HL-60 (cell line): ENCODE measurements around the gene RCC1.

Source experiments
- POLR2AphosphoS5 ChIP-seq: IDR thresholded peaks from 2 replicates; pipeline ENCODE4 v1.6.1; 2012; ENCODE audit warnings: low read depth
- TF ChIP-seq, protein P1 (sequence below): IDR thresholded peaks from 2 replicates; pipeline ENCODE4 v1.6.1; 2012; ENCODE audit warnings: low read depth; ENCODE audit not compliant: insufficient replicate concordance
- TF ChIP-seq, protein P2 (sequence below): IDR thresholded peaks from one replicate; pipeline ENCODE4 v1.5.1; 2011; ENCODE audit warnings: low read length, control low read depth, inconsistent platforms; ENCODE audit not compliant: insufficient read depth

DNA sequence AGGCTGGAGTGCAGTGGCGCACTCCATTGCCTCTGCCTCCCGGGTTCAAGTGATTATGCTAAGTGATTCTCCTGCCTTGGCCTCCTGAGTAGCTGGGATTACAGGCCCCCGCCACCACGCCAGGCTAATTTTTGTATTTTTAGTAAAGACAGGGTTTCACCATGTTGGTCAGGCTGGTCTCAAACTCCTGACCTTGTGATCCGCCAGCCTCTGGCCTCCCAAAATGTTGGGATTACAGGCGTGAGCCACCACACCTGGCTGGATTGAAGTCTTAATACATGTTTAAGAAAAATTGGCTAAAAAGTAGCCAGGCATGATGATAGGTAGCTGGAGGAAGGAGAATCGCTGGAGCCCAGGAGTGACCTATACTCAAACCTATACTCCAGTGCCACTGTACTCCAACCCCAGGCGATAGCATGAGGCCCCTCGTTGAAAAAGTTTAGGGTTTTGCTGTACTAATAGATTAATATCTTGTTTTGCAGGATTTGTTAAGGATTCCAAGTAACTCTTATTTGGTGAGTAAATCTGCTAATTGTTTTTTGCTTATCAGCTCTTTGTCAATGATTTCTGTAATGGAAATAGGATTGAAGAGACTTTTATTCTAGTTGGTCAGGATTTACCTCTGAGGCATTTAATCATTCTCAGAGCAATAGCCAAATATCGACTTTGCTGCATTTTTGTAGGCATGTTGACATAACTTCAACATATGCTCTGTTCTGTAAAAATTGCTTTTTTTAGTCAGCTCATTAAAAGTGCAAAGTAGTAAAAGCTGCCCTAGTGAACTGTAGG, 2.0 kb downstream of the RCC1 start:
- TF ChIP-seq, protein P1, sequence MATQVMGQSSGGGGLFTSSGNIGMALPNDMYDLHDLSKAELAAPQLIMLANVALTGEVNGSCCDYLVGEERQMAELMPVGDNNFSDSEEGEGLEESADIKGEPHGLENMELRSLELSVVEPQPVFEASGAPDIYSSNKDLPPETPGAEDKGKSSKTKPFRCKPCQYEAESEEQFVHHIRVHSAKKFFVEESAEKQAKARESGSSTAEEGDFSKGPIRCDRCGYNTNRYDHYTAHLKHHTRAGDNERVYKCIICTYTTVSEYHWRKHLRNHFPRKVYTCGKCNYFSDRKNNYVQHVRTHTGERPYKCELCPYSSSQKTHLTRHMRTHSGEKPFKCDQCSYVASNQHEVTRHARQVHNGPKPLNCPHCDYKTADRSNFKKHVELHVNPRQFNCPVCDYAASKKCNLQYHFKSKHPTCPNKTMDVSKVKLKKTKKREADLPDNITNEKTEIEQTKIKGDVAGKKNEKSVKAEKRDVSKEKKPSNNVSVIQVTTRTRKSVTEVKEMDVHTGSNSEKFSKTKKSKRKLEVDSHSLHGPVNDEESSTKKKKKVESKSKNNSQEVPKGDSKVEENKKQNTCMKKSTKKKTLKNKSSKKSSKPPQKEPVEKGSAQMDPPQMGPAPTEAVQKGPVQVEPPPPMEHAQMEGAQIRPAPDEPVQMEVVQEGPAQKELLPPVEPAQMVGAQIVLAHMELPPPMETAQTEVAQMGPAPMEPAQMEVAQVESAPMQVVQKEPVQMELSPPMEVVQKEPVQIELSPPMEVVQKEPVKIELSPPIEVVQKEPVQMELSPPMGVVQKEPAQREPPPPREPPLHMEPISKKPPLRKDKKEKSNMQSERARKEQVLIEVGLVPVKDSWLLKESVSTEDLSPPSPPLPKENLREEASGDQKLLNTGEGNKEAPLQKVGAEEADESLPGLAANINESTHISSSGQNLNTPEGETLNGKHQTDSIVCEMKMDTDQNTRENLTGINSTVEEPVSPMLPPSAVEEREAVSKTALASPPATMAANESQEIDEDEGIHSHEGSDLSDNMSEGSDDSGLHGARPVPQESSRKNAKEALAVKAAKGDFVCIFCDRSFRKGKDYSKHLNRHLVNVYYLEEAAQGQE: no peak
- TF ChIP-seq, protein P2, sequence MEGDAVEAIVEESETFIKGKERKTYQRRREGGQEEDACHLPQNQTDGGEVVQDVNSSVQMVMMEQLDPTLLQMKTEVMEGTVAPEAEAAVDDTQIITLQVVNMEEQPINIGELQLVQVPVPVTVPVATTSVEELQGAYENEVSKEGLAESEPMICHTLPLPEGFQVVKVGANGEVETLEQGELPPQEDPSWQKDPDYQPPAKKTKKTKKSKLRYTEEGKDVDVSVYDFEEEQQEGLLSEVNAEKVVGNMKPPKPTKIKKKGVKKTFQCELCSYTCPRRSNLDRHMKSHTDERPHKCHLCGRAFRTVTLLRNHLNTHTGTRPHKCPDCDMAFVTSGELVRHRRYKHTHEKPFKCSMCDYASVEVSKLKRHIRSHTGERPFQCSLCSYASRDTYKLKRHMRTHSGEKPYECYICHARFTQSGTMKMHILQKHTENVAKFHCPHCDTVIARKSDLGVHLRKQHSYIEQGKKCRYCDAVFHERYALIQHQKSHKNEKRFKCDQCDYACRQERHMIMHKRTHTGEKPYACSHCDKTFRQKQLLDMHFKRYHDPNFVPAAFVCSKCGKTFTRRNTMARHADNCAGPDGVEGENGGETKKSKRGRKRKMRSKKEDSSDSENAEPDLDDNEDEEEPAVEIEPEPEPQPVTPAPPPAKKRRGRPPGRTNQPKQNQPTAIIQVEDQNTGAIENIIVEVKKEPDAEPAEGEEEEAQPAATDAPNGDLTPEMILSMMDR: no peak
- peak; percentile 79; the same call in 1 of the 2 replicates for TF ChIP-seq POLR2AphosphoS5
